ENCODE measurements around the gene MMP3.

DNA sequence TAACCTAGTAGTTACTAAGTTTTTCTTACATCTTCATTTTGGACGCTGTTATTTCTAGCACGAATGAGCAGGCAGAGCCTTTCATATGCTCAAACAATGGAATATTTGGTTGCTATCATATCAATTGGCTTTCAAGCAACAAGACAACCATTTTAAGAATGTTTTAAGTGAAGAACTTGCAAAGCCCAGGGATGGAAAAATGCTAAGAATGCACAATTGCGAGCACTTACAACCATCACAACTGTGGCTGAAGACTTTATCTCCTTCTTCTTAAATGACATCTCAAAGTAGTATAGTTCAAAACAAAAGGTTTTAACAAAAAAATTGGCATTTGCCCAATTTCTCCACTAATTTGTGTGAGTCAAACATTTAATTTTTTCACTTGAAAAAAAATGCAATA lies 37.1 kb downstream of the MMP3 start:
- TF ChIP-seq, protein P1, sequence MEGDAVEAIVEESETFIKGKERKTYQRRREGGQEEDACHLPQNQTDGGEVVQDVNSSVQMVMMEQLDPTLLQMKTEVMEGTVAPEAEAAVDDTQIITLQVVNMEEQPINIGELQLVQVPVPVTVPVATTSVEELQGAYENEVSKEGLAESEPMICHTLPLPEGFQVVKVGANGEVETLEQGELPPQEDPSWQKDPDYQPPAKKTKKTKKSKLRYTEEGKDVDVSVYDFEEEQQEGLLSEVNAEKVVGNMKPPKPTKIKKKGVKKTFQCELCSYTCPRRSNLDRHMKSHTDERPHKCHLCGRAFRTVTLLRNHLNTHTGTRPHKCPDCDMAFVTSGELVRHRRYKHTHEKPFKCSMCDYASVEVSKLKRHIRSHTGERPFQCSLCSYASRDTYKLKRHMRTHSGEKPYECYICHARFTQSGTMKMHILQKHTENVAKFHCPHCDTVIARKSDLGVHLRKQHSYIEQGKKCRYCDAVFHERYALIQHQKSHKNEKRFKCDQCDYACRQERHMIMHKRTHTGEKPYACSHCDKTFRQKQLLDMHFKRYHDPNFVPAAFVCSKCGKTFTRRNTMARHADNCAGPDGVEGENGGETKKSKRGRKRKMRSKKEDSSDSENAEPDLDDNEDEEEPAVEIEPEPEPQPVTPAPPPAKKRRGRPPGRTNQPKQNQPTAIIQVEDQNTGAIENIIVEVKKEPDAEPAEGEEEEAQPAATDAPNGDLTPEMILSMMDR (IDR thresholded peaks at IDR 0.05 in 8 of 11, conservative IDR thresholded peaks at IDR 0.05 in 3 of 11): no peak
- TF ChIP-seq POLR2A (IDR thresholded peaks at IDR 0.05): no peak
- no peak for TF ChIP-seq POLR2AphosphoS5 (IDR thresholded peaks at IDR 0.05)

Data from spleen (tissue), 7 donors.